ENCODE data around the gene TNK1.

The TNK1 gene

GRCh38 chr17:7437369-7437863 lies 56.5 kb downstream of the TNK1 start:
- no peak for ATAC-seq

- ATAC-seq = no peak
These were observed 57.2 kb downstream of the TNK1 start for GRCh38 chr17:7437950-7438614.

GRCh38 chr17:7438656-7439460 lies 58.0 kb downstream of the TNK1 start:
- ATAC-seq = no peak

Data from activated CD4-positive, CD25-positive, alpha-beta regulatory T cell treated with anti-CD3 and anti-CD28 coated beads, Interleukin-2, amount 50 U/mL, for 24 hours (primary cell).